DMS153 treated with DMSO at 0.1 percent for 48 hours (cell line): ENCODE results near the gene PRPF31.

Source experiments
- DNase-seq: peaks from one replicate; lab custom pipeline; 2025; ENCODE audit not compliant: unreplicated experiment; lab: John Stamatoyannopoulos, UW

PRPF31 gene

DNA sequence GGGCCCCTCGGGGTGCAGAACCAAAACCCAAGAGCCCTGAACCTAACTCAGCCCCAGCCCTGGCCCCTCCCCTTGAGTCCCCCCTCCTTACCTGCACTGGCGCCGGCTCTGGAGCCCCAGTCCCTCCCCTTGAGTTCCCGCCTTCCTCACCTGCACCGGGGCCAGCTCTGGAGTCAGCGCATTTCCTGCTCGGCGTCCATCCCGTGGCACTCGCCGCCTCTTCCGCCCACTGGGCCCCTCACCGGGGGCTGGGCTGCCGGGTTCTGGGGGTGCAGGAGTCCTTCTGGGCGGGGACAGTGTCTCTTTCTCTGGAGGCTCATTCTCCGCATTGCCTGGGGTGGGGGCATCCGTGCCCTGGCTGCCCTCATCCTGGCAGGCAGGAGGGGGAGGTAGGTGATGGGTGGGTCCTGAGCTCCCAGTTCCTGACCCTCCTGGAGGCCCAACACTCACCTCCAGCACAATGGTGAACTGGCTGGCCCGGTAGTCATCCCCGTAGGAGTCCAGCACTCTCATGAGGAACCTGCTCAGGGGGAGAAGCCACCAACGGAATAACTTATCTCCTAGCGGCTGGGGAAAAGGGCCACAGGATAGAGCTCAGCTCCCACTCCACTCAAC is 7.6 kb upstream of the PRPF31 start:
- DNase-seq, result no peak

DNA sequence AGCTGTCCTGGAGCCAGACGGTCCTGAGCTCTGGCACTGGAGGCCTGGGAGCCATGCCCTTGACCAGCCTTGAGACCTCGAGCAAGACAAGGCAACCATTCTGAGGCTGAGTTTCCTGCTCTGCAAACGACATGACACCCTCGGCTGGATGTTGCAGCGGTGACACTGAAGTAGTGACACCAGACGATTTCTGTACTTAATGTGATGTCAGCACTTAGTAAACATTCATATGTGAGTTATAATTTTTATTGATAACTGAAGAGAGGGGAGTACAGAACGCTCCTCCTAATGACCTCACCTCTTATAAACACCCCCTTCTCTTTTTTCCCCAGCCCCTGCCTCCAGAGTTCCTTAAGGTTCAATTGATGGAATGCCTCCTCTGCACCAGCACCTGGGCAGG is 7.1 kb upstream of the PRPF31 start:
- no peak for DNase-seq

DNA sequence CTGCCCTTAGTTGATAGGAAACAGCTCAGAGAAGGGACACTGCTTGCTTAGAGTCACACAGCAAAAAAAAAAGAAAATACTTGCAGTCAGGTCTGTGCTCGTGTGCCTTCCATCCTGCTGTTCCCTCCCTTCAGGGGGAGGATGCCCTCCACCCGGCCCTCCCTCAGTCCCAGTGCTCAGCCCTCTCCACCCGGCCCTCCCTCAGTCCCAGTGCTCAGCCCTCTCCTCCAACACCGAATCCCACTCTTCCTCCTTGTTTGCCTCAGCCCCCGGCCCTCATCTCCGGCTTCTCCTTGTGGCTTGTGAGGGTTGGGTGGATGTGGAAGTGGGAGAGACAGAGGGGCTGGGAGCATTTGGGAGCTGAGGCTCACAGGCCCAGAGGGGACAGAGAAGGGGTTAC is 5.9 kb upstream of the PRPF31 start:
- DNase-seq, result no peak

DNA sequence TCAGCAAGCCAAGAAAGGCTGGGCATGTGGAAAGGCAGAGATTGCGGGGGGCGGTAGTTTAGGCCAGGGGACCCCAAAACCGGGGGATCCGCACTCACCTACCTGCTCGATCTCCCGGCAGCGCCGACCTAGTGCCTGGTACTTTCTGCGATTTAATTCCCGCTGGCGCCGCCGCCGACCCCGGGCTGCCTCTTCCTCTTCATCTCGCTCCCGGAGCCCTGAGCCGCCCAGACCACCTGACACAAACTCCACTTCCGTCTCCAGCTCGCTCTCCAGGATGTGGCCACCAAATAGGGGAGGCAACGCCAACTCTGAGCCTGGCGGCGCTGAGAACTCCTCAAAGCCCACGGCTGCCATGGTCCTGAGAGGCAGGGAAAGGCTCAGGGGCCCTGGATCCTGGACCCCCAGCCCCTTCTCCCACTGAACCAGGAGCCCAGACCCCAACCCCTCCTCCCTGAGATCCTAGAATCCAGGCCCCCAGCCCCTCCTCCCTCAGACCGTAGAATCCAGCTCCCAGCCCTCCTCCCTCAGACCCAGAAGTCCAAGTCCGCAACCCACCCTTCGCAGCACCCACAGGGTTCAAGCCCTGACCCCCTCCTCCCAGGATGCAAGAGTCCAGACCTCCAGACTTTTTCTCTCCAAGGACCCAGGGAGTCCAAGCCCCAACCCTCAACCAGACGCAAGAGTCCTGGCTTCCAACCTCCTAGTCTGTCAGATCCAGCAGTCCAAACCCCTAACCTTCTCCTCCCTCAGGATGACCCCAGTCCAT is 1.0 kb upstream of the PRPF31 start:
- DNase-seq, result no peak

DNA sequence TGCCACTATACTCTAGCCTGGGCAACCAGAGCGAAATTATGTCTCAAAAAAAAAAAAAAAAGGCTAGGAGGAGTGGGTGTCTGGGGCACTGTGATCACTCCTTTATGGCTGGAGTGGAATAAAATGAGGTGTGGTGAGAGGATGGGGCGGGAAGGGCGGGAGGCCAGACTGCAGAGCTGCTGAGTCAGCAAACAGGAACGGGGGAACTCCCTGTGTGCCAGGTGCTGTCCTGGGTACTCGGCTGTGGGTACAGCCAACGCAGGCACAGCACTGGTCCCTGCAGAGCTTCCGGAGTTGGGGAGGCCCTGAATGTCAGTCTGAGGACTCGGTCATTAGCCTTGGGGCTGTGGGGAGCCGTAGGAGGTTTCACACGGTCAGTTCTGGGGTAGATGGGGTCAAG is 5.7 kb downstream of the PRPF31 start:
- no peak for DNase-seq

DNA sequence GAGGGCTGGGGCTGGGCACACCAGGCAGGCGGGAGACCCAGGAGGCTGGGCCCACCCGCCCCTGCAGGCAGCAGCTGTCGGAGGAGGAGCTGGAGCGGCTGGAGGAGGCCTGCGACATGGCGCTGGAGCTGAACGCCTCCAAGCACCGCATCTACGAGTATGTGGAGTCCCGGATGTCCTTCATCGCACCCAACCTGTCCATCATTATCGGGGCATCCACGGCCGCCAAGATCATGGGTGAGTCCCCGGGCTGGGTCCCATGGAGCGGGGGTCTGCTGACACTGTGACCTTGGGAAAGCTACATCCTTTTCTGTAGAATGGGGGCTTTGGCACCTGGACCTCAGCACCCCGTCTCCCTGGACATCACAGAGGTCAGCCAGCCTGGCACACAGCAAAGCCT is 8.1 kb downstream of the PRPF31 start:
- DNase-seq, result no peak

DNA sequence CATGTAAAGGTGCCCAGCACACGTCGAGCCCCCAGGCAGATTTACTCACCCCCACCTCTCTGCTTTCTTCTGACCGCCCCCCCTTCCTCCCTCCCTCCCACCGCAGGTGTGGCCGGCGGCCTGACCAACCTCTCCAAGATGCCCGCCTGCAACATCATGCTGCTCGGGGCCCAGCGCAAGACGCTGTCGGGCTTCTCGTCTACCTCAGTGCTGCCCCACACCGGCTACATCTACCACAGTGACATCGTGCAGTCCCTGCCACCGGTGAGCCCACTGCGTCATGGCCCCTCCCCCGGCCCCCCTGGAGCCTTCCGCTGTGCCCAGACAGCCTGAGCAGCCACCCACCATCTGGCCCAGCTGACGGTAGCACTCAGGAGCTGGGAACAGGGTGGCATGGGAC is 8.8 kb downstream of the PRPF31 start:
- no peak for DNase-seq

DNA sequence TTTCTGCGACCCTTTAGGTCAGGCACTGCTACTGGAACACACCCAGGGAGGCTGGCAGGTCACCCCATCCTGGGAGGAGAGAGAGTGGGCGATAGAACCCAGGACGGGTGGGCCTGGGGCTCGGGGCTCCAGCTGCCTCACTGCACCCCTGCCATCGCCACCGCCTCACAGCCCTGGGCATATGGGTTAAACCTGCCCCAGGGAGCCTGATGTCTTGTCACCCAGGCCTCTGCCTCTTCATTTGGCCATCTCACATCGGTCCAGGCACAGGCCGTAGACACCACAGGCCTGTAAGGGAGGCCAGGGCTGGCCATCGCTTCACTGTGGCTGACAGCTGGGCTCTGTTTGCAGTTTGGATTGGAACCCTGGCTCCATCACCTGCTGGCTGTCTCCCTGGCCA is 10.2 kb downstream of the PRPF31 start:
- DNase-seq, result no peak

DNA sequence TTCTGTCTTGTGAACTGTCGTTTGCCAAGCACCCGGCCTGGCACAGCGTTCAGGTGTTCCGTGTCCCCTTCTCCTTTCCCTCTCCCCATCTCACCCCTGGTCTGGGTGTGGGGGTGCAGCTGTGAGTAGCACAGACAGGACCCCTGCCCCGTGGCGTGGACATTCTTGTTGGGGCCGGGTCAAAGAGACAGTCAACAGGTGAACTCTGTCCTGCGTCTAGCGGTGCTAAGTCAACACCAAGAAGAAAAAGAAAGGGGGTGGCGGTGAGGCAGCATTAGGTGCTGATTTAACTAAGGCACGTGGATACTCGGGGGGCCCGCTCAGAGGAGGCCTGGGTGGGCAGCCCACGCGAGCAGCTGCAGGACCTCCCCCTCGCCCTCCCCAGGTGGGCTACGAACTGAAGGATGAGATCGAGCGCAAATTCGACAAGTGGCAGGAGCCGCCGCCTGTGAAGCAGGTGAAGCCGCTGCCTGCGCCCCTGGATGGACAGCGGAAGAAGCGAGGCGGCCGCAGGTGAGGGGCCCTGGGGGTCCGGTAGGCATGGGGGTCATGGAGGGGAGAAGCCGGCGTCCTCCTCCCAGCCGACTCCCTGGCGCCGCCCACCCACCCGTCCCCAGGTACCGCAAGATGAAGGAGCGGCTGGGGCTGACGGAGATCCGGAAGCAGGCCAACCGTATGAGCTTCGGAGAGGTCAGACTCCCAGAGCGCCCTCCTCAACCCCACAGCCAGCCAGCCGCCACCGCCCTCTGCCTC is 12.3 kb downstream of the PRPF31 start:
- DNase-seq, result no peak

DNA sequence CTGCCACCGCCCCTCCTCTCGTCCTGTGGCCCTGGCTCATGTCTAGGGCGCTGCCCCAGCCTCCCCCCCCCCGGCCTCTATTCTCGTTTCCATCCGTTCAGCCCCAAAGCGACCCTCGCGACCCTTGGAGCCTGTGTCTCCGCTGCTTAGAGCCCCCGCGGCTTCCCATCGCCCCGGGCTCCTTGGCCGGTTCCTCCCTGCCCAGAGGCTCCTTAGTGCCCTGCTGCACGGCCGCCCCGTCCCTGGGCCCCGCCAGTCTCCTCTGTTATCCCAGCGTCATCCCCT is 12.8 kb downstream of the PRPF31 start:
- DNase-seq, result no peak

DNA sequence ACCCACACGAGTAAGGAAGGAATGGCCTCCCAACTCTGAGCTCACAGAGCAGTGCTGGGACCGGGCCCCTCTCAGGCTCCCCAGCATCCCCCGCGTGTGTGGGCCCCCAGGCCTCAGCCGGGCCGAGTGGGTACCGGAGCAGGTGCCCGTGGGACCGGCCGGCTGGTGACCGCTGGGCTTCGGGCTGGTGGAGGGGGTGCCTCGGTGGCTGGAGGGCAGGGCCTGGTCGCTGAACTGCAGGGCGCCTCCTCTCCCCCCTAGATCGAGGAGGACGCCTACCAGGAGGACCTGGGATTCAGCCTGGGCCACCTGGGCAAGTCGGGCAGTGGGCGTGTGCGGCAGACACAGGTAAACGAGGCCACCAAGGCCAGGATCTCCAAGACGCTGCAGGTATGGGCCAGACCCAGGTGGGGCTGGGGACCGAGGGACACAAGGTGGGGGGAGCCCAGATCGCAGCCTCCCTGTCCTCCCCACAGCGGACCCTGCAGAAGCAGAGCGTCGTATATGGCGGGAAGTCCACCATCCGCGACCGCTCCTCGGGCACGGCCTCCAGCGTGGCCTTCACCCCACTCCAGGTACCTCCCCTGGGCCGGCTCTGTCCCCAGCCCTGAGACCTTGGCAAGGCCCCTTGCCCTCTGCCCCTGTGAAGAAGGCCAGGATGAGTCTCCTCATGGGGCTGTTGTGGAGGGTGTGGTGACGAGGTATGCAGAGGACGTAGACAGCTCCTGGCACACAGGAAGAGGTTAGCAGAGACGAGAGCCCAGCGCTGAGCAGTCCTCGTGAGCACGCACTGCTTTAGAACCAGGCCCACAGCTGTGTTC is 13.5 kb downstream of the PRPF31 start:
- DNase-seq, result no peak

DNA sequence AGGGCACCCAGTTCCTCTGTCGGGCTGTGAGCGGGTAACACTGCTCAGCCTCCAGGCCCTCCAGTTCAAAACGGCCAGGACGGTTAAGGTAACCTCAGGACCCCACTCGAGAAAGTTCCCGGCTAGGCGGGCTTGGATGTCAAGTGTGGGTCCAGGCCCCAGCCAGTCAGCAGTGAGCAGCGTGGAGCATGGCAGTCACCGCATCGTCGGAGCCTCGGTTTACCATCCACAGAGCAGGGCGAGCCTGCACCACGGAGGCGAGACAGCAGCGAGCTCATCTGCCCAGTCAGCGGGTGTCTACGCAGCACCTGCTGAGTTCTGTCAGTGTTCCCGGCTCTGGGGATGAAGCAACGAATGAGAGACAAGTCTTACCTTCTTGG is 14.1 kb downstream of the PRPF31 start:
- no peak for DNase-seq

DNA sequence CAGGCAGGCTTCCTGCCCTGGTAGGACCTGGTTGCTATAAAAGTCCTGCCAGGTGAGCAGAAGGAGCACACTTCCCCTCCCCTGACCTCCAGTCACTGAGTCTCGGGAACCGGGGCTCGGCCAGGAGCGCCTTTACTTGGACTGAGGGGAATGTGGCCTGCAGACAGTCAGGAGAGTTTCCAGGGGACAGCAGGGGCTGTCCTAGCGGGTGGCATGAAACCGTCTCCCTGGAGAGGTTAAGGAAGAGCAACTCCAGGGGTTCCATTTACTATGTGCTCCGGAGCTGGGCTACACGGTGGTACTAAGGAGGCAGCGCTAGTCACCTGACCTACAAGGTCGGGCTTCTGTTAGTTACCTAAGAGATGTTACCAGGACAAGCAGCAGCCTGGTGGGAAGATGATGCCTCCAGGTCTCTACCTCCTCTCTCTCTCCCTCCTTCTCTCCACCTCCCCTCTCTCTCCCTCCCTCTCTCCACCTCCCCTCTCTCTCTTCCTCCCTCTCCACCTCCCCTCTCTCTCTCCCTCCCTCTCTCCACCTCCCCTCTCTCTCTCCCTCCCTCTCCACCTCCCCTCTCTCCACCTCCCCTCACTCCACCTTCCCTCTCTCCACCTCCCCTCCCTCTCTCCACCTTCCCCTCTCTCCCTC is 17.9 kb downstream of the PRPF31 start:
- peak; percentile 54 for DNase-seq

DNA sequence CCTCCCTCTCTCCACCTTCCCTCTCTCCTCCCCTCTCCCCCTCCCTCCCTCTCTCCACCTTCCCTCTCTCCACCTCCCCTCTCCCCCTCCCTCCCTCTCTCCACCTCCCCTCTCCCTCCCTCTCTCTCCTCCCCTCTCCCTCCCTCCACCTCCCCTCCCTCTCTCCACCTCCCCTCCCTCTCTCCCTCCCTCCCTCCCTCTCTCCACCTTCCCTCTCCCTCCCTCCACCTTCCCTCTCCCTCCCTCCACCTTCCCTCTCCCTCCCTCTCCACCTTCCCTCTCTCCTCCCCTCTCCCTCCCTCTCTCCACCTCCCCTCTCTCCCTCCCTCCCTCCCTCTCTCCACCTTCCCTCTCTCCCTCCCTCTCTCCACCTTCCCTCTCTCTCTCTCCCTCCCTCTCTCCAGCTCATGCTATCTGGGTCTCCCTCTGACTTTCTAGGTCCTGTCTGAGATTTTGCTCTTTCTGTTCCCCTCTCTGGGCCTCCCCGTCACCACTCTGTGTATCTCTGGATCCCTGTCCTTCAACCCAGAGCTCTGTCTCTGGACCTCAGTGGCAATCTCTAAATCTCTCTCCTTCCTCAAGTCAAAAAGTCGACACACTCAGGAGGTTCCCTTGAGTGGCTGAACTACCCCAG is 18.5 kb downstream of the PRPF31 start:
- no peak for DNase-seq

DNA sequence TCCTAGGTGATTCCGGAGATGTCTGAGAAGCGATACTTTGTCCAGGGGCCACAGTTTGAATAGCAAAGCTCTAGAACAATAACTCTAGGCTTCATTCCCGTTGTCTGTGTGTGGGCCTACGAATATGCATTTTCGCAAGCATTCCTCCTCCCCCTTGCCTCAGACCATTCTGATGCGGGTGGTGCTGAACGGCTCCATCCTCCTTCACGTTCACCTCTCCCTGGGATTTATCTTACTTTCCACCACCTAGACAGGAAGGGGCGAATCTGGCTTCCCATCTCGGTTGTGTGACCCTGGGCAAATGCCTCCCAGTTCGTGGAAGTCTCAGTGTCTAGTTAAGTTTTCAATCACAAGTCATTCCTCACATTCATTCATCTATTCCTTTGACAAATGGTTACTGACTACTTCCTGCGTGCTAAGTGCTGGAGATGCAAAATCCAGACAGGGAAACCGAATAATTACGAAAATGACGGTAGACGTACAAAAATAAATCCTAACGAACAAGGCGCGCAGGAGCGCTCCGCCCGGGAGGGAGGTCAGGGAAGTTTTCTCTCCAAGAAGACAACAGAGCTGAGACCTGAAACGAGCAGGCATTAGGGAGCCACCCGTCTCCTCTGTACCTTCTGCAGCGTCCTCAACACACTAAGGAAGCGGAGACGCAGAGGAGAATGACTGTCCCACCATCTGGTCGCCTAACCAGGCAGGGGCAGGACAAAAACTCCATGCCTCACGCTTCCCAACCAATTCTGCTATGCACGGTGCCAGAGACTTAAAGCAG is 20.7 kb downstream of the PRPF31 start:
- no peak for DNase-seq

DNA sequence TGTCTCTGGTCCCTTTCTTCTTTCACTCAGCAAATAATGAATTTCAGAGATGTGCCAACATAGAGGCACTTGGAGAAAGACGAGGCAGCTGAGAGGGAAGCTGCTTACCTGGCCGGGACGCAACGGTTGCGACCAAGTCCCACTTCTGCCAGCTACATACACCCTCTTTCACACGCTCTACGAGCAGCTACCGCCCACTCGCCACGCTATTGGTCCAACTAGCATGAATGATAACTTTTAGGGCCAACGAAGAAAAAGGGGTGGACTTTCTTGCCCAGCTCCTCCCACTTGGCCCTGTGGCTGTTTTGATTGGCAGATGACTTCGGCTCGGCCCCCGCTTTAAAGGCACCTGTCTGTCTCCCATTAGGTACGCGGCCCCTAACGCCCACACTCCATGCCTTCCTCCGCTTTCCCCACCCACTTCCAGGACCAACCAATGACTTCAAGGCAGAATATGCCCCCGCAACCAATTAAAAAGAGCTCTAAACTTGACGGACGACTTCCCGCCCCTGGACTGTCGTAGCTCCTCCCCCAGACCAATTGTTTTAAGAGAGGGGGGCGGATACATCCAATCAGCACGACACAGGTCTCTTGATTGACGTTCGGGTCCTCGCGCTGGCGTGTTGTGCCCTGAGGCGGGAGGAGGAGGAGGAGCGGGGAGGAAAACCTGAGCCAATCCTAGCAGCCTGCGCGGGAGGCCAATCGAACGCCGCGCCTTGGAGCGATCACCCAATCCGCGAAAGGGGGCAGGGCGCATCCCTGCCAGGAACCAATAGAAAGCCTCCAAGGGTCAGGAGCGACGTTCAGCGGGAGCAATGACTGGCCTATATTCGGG is 21.5 kb downstream of the PRPF31 start:
- DNase-seq, result peak; percentile 100

DNA sequence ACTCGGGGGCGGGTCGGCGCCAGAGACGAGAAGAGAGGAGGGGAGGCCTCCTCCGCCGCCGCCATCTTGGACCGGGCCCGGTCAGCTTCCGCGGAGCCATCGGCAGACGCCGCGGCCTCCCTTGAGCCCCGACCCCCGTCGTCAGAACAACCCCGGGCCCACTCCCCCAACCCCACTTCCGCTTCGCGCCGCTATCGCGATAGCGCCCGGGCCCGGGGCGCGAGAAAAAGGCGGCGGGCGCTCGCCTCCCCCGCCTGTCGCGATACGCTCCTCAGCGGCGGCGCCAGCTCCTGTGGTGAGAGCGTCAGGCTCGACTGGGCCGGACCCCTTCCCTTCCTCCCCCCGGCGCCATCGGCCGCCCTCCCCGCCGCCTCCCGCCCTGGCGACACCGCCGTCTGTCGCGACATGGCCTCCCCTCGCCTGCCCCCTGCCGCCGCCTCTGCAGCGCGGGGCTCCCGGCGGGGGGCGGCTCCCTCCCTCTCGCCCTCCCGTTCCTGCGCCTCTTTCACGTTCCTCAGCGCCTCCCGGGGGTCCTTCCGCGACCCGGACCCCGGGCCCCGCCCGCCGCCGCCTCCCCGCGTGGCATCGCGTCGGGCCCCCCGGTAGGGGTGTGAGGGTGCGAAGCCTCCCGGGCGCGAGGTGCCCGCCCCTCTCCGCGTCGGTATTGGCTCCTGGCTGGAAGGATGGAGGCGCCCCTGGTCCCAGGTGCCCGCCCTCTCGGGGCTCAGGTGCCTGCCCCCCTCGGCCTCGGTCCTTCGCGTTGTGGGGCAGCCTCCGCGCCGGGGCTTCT is 22.3 kb downstream of the PRPF31 start, which contains the start of gene CNOT3:
CNOT3 (plus strand) TSS at position 64 of the 790 bp plus-strand sequence. CDS start 5,217 bp downstream, outside the sequence.
- DNase-seq, result no peak
